Measurements from ENCODE around the gene UCN3. TPM values are rescaled to one million over a fixed set of nuclear protein-coding genes. Genes with fewer than 3 reads are reported as not detected.

Gene UCN3
- total and polyA plus RNA-seq, 2 of the 4 experiments (the other 2 are of a cell fraction): not detected

DNA sequence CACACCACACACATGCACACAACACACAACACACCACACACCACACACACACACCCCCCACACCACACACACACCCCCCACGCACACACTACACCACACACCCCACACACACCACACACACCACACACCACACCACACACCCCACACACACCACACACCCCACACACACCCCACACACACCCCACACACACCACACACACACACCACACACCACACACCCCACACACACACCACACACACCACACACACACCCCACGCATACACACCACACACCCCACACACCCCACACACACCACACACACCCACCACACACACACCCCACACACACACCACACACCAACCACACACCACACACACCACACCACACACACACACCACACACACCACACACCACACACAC lies 16.4 kb downstream of the UCN3 start:
- H3K4me2 ChIP-seq (ENCODE audit: low read depth, low read length): no peak overlapping the region
- H3K79me1 ChIP-seq (ENCODE audit: low read depth in 1 of 2, low read length in 2 of 2): no peaks in the 10 kb centered on the region
- H4K5ac ChIP-seq (ENCODE audit: low read depth, low read length): no peak overlapping the region
- no peak overlapping the region for H2AK9ac ChIP-seq (replicated peaks; ENCODE audit: low read depth, low read length, poor library complexity)
- no peak overlapping the region for H3K56ac ChIP-seq (ENCODE audit: extremely low read depth, insufficient read depth, low read length)
- WGBS, 2 experiments (ENCODE audit: extremely low coverage in 2 of 2, insufficient read length in 1 of 2): no CpG with 5 or more reads among the region's 2 CpGs
- intact Hi-C loops (cut with micrococcal nuclease) (loop anchor here (5.0 to 10.0 kb wide), 2 partner anchors 241 to 566 kb away; no protein-coding TSS in a partner anchor), in situ Hi-C loops (cut with MboI; ENCODE audit: low sequenced_read_pairs) (loop anchor here (10.0 kb wide), 1 partner anchor 536 kb away; no protein-coding TSS in a partner anchor), dilution Hi-C loops (cut with HindIII; ENCODE audit: low sequenced_read_pairs, unreplicated experiment) (no loop called here)
- no peak overlapping the region for H3K4me3 ChIP-seq (ENCODE audit: insufficient read depth, low read depth, low read length)
- no peaks in the 10 kb centered on the region for H4K20me1 ChIP-seq (ENCODE audit: insufficient read depth, low read length)
- no peak for ATAC-seq (ENCODE audit: low read depth)
- H2BK20ac ChIP-seq (ENCODE audit: low read depth, low read length): no peak overlapping the region
- peaks cover 6% of the 10 kb centered on the region for H3K27me3 ChIP-seq (ENCODE audit: control insufficient read depth, insufficient read depth, low read length)
- no peak overlapping the region for H2BK120ac ChIP-seq (ENCODE audit: low read depth, low read length)
- H3K9me1 ChIP-seq (ENCODE audit: insufficient read depth, low read length): no peaks in the 10 kb centered on the region
- H3K23ac ChIP-seq (ENCODE audit: low read depth, low read length): no peak overlapping the region
- H4K91ac ChIP-seq (ENCODE audit: insufficient read depth, low read depth, low read length): no peak overlapping the region
- no peak overlapping the region for H4K8ac ChIP-seq (ENCODE audit: low read depth in 2 of 2, low read length in 2 of 2)
- BruUV-seq (replicated peaks): no TSS peak
- TF ChIP-seq RCOR1 (IDR thresholded peaks at IDR 0.05; ENCODE audit: insufficient replicate concordance, low read length) (no peak), USF2 (IDR thresholded peaks at IDR 0.05; ENCODE audit: low read depth, low read length) (no peak), NFE2L2 (IDR thresholded peaks at IDR 0.05; ENCODE audit: low read depth, low read length) (no peak)
- H3K27ac ChIP-seq (ENCODE audit: insufficient read depth, low read length): no peak overlapping the region
- DNase-seq: no peak
- ChIA-PET CTCF (no interaction called here), POLR2A (ENCODE audit: unreplicated experiment) (no interaction called here)
- H3K9ac ChIP-seq (ENCODE audit: low read depth, low read length): no peak overlapping the region
- peak overlapping the region; percentile 62 for H2BK5ac ChIP-seq (ENCODE audit: low read depth, low read length, poor library complexity, severe bottlenecking)
- H2BK15ac ChIP-seq (ENCODE audit: low read depth, low read length): no peak overlapping the region
- H2AFZ ChIP-seq (replicated peaks; ENCODE audit: low read length, poor library complexity): no peak overlapping the region
- H3K18ac ChIP-seq (ENCODE audit: low read depth, low read length): no peak overlapping the region
- H3K14ac ChIP-seq (replicated peaks; ENCODE audit: low read depth, low read length): no peak overlapping the region
- no peaks in the 10 kb centered on the region for H3K9me3 ChIP-seq (ENCODE audit: control insufficient read depth, insufficient read depth, low read length)
- no peaks in the 10 kb centered on the region for H3K36me3 ChIP-seq (ENCODE audit: control insufficient read depth, insufficient read depth, low read length)
- H3K4me1 ChIP-seq (ENCODE audit: control insufficient read depth, insufficient read depth, low read length): no peaks in the 10 kb centered on the region
- no peak overlapping the region for H3K4ac ChIP-seq (ENCODE audit: low read depth, low read length)
- no peak overlapping the region for H2AK5ac ChIP-seq (ENCODE audit: low read depth, low read length)
